Loucy (cell line): ENCODE measurements around the gene SLC39A9.

ENCODE experiments used
- CTCF ChIP-seq: fragments of 200-600 bp; sonication (generic); conservative IDR thresholded peaks from 2 replicates; pipeline ENCODE4 v1.5.1; 2014; ENCODE audit warnings: mild to moderate bottlenecking, antibody characterized with exemption, low read length
- EZH2phosphoT487 ChIP-seq: fragments of 200-600 bp; IDR thresholded peaks from 2 replicates; pipeline ENCODE4 v1.6.1; 2018; ENCODE audit warnings: antibody characterized with exemption, mild to moderate bottlenecking, moderate library complexity, borderline replicate concordance

- no peak for TF ChIP-seq CTCF
- TF ChIP-seq EZH2phosphoT487 = no peak
Observed at GRCh38 chr14:69374235-69374634, 24.3 kb upstream of the SLC39A9 start.
